SK-N-SH treated with all-trans-retinoic acid at 6 μM for 48 hours (cell line): ENCODE measurements around the gene DOK6.

ENCODE experiments used
- ATAC-seq: fragments of 200-7000 bp; cut with Tn5 transposase; 3 replicates; pipeline ENCODE4 v1.9.1; 2020; ENCODE audit warnings: mild to moderate bottlenecking, moderate library complexity
- ARNTL ChIP-seq: fragments of 450-650 bp; formaldehyde crosslinking; IDR thresholded peaks from 2 replicates; pipeline ENCODE4 v1.5.0; 2020; ENCODE audit warnings: low read depth, mild to moderate bottlenecking, moderate library complexity, borderline replicate concordance
- BACH2 ChIP-seq: fragments of 250-450 bp; sonication (Bioruptor Pico); IDR thresholded peaks from 2 replicates; pipeline ENCODE4 v1.9.0; 2021; ENCODE audit warnings: mild to moderate bottlenecking, borderline replicate concordance
- CSDC2 ChIP-seq: fragments of 250-450 bp; sonication (Bioruptor Pico); IDR thresholded peaks from 2 replicates; pipeline ENCODE4 v1.5.0; 2020; ENCODE audit warnings: mild to moderate bottlenecking, moderate library complexity
- ESRRG ChIP-seq: fragments of 250-450 bp; sonication (Bioruptor Pico); IDR thresholded peaks from 2 replicates; pipeline ENCODE4 v1.6.1; 2021; ENCODE audit warnings: mild to moderate bottlenecking
- GLIS3 ChIP-seq: fragments of 250-450 bp; sonication (Bioruptor Pico); IDR thresholded peaks from 2 replicates; pipeline ENCODE4 v1.5.0; 2020; ENCODE audit warnings: mild to moderate bottlenecking, moderate library complexity
- ISL1 ChIP-seq: fragments of 250-450 bp; sonication (Bioruptor Pico); IDR thresholded peaks from 2 replicates; pipeline ENCODE4 v2.1.2; 2022; ENCODE audit warnings: mild to moderate bottlenecking, moderate library complexity
- OSR1 ChIP-seq: fragments of 250-450 bp; sonication (Bioruptor Pico); IDR thresholded peaks from 2 replicates; pipeline ENCODE4 v1.8.0; 2022; ENCODE audit warnings: moderate library complexity, mild to moderate bottlenecking, inconsistent platforms
- PPARA ChIP-seq: fragments of 250-450 bp; sonication (Bioruptor Pico); IDR thresholded peaks from 2 replicates; pipeline ENCODE4 v1.5.0; 2020; ENCODE audit warnings: mild to moderate bottlenecking, borderline replicate concordance
- RARB ChIP-seq: fragments of 250-450 bp; sonication (Bioruptor Pico); IDR thresholded peaks from 2 replicates; pipeline ENCODE4 v1.8.0; 2021; ENCODE audit warnings: mild to moderate bottlenecking, moderate library complexity
- SNAI2 ChIP-seq: fragments of 250-450 bp; sonication (Bioruptor Pico); IDR thresholded peaks from 2 replicates; pipeline ENCODE4 v1.5.0; 2020; ENCODE audit warnings: mild to moderate bottlenecking, moderate library complexity
- TCF4 ChIP-seq: fragments of 250-450 bp; sonication (Bioruptor Pico); IDR thresholded peaks from 2 replicates; pipeline ENCODE4 v1.8.0; 2021; ENCODE audit warnings: mild to moderate bottlenecking, moderate library complexity, borderline replicate concordance
- ZC3H10 ChIP-seq: fragments of 250-450 bp; sonication (Bioruptor Pico); IDR thresholded peaks from 2 replicates; pipeline ENCODE4 v1.5.1; 2021; ENCODE audit warnings: mild to moderate bottlenecking, moderate library complexity
- ZFP3 ChIP-seq: fragments of 250-450 bp; sonication (Bioruptor Pico); IDR thresholded peaks from 2 replicates; pipeline ENCODE4 v1.5.0; 2020; ENCODE audit warnings: mild to moderate bottlenecking, moderate library complexity
- ZFP30 ChIP-seq: fragments of 450-650 bp; formaldehyde crosslinking; IDR thresholded peaks from 2 replicates; pipeline ENCODE4 v1.5.0; 2022; ENCODE audit warnings: mild to moderate bottlenecking, moderate library complexity
- ZNF565 ChIP-seq: fragments of 450-650 bp; formaldehyde crosslinking; conservative IDR thresholded peaks from 2 replicates; pipeline ENCODE4 v1.5.0; 2020; ENCODE audit warnings: low read depth, mild to moderate bottlenecking, moderate library complexity
- ZNF70 ChIP-seq: fragments of 450-650 bp; formaldehyde crosslinking; IDR thresholded peaks from 2 replicates; pipeline ENCODE4 v1.5.0; 2020; ENCODE audit warnings: mild to moderate bottlenecking, moderate library complexity
- TF ChIP-seq, protein P1 (sequence below): fragments of 250-450 bp; sonication (Bioruptor Pico); IDR thresholded peaks from 2 replicates; pipeline ENCODE4 v1.5.0; 2020; ENCODE audit warnings: mild to moderate bottlenecking, moderate library complexity
- TF ChIP-seq, protein P2 (sequence below): fragments of 250-450 bp; sonication (Bioruptor Pico); IDR thresholded peaks from 2 replicates; pipeline ENCODE4 v1.8.0; 2020; ENCODE audit warnings: mild to moderate bottlenecking, moderate library complexity, borderline replicate concordance
- TF ChIP-seq, protein P3 (sequence below): fragments of 250-450 bp; sonication (Bioruptor Pico); IDR thresholded peaks from 2 replicates; pipeline ENCODE4 v1.5.1; 2020; ENCODE audit warnings: low read depth, mild to moderate bottlenecking, moderate library complexity
- TF ChIP-seq, protein P4 (sequence below): fragments of 250-450 bp; sonication (Bioruptor Pico); IDR thresholded peaks from 2 replicates; pipeline ENCODE4 v1.5.1; 2021; ENCODE audit warnings: mild to moderate bottlenecking, moderate library complexity
- TF ChIP-seq, protein P5 (sequence below): fragments of 250-450 bp; sonication (Bioruptor Pico); IDR thresholded peaks from 2 replicates; pipeline ENCODE4 v1.8.0; 2021; ENCODE audit warnings: low read depth, mild to moderate bottlenecking, moderate library complexity, borderline replicate concordance

DOK6 gene

DNA sequence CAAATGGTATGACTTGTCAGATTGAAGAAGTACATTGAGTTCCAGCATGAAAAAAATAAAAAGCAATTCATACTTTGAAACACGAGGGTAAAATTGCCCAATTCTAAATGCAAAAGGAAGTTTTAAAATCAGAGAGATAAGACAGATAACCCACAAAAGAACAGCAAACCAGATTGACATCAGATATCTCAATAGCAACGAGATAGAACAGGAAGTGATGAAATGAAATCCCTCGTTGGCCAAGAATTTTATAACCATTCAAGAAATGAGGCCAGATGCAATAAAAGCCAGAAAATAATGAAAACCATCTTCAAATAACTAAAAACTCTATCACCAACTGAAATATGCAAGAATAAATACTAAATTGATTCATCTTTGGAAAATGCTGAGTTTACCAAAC lies 374.1 kb downstream of the DOK6 start:
- TF ChIP-seq, protein P1, sequence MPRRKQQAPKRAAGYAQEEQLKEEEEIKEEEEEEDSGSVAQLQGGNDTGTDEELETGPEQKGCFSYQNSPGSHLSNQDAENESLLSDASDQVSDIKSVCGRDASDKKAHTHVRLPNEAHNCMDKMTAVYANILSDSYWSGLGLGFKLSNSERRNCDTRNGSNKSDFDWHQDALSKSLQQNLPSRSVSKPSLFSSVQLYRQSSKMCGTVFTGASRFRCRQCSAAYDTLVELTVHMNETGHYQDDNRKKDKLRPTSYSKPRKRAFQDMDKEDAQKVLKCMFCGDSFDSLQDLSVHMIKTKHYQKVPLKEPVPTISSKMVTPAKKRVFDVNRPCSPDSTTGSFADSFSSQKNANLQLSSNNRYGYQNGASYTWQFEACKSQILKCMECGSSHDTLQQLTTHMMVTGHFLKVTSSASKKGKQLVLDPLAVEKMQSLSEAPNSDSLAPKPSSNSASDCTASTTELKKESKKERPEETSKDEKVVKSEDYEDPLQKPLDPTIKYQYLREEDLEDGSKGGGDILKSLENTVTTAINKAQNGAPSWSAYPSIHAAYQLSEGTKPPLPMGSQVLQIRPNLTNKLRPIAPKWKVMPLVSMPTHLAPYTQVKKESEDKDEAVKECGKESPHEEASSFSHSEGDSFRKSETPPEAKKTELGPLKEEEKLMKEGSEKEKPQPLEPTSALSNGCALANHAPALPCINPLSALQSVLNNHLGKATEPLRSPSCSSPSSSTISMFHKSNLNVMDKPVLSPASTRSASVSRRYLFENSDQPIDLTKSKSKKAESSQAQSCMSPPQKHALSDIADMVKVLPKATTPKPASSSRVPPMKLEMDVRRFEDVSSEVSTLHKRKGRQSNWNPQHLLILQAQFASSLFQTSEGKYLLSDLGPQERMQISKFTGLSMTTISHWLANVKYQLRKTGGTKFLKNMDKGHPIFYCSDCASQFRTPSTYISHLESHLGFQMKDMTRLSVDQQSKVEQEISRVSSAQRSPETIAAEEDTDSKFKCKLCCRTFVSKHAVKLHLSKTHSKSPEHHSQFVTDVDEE (CRISPR knock-in tag): no peak
- no peak for TF ChIP-seq ZNF565
- TF ChIP-seq, protein P2, sequence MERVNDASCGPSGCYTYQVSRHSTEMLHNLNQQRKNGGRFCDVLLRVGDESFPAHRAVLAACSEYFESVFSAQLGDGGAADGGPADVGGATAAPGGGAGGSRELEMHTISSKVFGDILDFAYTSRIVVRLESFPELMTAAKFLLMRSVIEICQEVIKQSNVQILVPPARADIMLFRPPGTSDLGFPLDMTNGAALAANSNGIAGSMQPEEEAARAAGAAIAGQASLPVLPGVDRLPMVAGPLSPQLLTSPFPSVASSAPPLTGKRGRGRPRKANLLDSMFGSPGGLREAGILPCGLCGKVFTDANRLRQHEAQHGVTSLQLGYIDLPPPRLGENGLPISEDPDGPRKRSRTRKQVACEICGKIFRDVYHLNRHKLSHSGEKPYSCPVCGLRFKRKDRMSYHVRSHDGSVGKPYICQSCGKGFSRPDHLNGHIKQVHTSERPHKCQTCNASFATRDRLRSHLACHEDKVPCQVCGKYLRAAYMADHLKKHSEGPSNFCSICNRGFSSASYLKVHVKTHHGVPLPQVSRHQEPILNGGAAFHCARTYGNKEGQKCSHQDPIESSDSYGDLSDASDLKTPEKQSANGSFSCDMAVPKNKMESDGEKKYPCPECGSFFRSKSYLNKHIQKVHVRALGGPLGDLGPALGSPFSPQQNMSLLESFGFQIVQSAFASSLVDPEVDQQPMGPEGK (CRISPR knock-in tag): no peak
- no peak for TF ChIP-seq ESRRG (CRISPR knock-in tag)
- TF ChIP-seq GLIS3 (CRISPR knock-in tag): no peak
- TF ChIP-seq ZC3H10 (CRISPR knock-in tag): no peak
- TF ChIP-seq CSDC2 (CRISPR knock-in tag): no peak
- TF ChIP-seq, protein P3, sequence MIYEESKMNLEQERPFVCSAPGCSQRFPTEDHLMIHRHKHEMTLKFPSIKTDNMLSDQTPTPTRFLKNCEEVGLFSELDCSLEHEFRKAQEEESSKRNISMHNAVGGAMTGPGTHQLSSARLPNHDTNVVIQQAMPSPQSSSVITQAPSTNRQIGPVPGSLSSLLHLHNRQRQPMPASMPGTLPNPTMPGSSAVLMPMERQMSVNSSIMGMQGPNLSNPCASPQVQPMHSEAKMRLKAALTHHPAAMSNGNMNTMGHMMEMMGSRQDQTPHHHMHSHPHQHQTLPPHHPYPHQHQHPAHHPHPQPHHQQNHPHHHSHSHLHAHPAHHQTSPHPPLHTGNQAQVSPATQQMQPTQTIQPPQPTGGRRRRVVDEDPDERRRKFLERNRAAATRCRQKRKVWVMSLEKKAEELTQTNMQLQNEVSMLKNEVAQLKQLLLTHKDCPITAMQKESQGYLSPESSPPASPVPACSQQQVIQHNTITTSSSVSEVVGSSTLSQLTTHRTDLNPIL (CRISPR knock-in tag): no peak
- no peak for TF ChIP-seq ZFP3 (CRISPR knock-in tag)
- TF ChIP-seq ARNTL (CRISPR knock-in tag): no peak
- TF ChIP-seq, protein P4, sequence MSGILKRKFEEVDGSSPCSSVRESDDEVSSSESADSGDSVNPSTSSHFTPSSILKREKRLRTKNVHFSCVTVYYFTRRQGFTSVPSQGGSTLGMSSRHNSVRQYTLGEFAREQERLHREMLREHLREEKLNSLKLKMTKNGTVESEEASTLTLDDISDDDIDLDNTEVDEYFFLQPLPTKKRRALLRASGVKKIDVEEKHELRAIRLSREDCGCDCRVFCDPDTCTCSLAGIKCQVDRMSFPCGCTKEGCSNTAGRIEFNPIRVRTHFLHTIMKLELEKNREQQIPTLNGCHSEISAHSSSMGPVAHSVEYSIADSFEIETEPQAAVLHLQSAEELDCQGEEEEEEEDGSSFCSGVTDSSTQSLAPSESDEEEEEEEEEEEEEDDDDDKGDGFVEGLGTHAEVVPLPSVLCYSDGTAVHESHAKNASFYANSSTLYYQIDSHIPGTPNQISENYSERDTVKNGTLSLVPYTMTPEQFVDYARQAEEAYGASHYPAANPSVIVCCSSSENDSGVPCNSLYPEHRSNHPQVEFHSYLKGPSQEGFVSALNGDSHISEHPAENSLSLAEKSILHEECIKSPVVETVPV: no peak
- TF ChIP-seq, protein P5, sequence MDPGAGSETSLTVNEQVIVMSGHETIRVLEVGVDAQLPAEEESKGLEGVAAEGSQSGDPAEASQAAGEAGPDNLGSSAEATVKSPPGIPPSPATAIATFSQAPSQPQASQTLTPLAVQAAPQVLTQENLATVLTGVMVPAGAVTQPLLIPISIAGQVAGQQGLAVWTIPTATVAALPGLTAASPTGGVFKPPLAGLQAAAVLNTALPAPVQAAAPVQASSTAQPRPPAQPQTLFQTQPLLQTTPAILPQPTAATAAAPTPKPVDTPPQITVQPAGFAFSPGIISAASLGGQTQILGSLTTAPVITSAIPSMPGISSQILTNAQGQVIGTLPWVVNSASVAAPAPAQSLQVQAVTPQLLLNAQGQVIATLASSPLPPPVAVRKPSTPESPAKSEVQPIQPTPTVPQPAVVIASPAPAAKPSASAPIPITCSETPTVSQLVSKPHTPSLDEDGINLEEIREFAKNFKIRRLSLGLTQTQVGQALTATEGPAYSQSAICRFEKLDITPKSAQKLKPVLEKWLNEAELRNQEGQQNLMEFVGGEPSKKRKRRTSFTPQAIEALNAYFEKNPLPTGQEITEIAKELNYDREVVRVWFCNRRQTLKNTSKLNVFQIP (CRISPR knock-in tag): no peak
- no peak for TF ChIP-seq PPARA (CRISPR knock-in tag)
- TF ChIP-seq ISL1 (CRISPR knock-in tag): no peak
- no peak for TF ChIP-seq ZFP30 (CRISPR knock-in tag)
- TF ChIP-seq BACH2 (CRISPR knock-in tag): no peak
- TF ChIP-seq OSR1: no peak
- no peak for TF ChIP-seq TCF4 (CRISPR knock-in tag)
- TF ChIP-seq RARB (CRISPR knock-in tag): no peak
- no peak for ATAC-seq

DNA sequence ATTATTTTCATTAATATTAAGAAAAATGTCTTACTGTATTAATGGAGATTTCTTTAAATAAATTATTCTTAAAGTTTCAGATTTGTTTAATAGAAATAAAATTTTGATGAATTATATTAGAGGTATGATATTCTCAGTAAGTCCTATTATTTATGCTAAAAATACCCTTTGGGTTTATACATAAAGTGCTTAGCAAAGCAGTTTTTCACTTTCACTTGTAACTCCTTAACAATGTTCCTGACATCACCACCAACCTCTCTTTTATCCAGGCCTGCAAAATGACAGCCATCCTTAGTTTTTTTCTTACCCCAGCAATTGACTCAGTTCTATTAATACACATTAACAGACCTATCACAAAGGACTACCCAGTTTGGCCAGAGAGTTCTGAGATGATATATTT lies 376.6 kb downstream of the DOK6 start:
- no peak for ATAC-seq
- TF ChIP-seq, protein P3 (CRISPR knock-in tag): no peak
- TF ChIP-seq, protein P1 (CRISPR knock-in tag): no peak
- no peak for TF ChIP-seq ZC3H10 (CRISPR knock-in tag)
- no peak for TF ChIP-seq BACH2 (CRISPR knock-in tag)
- TF ChIP-seq SNAI2 (CRISPR knock-in tag): no peak
- TF ChIP-seq ZNF70: no peak
- no peak for TF ChIP-seq CSDC2 (CRISPR knock-in tag)
